GM21447 (cell line): ENCODE data around the gene SMYD3.

Experiments
- ATAC-seq: cut with Tn5 transposase; IDR thresholded peaks from one replicate; pipeline ENCODE4 v1.9.1; 2021; ENCODE audit not compliant: unreplicated experiment

The SMYD3 gene

GRCh38 chr1:246506674-246507481 lies at the start of gene SMYD3:
Gene SMYD3, minus strand, starts transcription at chr1:246507279.
- ATAC-seq, result peak; percentile 87

- no peak for ATAC-seq
Observed at GRCh38 chr1:246554201-246554600, 47.1 kb upstream of the SMYD3 start.

GRCh38 chr1:246552110-246552509 lies 45.0 kb upstream of the SMYD3 start:
- no peak for ATAC-seq

DNA sequence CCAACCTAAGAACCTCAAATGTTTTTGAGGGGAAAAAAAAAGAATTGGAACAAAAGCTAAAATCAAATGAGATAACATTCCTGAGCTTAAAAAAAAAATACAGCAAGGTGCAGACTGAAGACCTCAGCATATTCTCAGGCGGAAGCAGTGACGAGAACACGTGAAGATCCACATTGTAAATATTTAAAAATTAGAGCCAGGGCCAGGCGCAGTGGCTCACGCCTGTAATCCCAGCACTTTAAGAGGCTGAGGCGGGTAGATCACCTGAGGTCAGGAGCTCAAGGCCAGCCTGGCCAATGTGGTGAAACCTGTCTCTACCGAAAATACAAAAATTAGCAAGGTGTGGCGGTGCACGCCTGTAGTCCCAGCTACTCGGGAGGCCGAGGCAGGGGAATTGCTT lies 43.3 kb upstream of the SMYD3 start:
- no peak for ATAC-seq

- no peak for ATAC-seq
Observed at GRCh38 chr1:246549665-246550064, 42.6 kb upstream of the SMYD3 start.

- no peak for ATAC-seq
Observed at GRCh38 chr1:246544001-246544400, 36.9 kb upstream of the SMYD3 start.

DNA sequence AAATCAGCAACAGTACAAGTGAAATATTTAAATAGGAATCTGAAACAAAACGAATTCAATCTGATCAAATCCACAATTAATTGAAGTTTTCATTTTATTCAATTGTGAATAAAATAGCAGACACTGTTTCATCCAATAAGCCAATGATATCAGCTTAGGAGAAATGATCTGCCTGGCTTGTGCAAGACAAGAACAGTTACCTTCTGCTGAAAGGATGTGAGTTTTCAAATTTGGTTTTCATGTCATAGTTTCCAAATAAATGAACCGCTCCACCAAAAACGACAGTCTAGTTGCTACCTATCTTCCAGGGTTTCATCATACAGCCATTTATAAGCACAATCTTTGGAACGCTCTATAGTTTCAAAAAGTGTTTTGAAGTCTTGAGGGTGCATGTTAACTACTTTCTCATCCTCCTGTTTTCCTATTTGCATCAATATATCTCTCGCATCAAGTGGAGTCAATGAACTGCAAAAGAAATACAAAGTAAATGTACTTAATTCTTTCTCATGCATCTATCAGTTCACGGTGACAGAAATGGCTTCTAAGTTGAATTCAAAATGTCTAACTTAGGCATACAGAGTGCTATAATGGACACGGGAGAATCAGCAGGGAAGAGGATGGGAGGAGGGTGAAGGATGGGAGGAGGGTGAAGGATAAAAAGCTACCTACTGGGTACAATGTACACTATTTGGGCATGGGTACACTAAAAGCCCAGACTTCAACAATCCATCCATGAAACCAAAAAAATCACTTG lies 33.8 kb upstream of the SMYD3 start:
- no peak for ATAC-seq

- ATAC-seq, result no peak
Observed at GRCh38 chr1:246537887-246538286, 30.8 kb upstream of the SMYD3 start.

- ATAC-seq, result no peak
Observed at GRCh38 chr1:246537441-246537840, 30.4 kb upstream of the SMYD3 start.

DNA sequence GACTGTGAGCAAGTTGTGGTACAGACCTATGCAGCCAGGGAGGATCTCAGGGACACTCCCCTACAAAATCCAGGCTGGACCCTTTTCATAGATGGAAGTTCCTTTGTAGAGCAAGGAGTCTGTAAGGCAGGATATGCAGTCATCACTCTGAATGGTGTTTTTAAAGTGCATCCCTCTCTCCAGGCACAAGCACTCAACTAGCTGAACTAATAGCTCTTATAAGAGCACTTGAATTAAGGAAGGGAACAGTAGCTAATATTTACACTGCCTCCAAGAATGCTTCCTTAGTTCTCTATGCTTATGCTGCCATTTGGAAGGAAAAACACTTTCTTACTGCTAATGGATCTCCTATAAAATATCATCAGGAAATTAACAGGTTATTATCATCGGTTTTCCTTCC lies 27.0 kb upstream of the SMYD3 start:
- ATAC-seq, result no peak

GRCh38 chr1:246533371-246533905 lies 26.4 kb upstream of the SMYD3 start:
- ATAC-seq, result no peak

DNA sequence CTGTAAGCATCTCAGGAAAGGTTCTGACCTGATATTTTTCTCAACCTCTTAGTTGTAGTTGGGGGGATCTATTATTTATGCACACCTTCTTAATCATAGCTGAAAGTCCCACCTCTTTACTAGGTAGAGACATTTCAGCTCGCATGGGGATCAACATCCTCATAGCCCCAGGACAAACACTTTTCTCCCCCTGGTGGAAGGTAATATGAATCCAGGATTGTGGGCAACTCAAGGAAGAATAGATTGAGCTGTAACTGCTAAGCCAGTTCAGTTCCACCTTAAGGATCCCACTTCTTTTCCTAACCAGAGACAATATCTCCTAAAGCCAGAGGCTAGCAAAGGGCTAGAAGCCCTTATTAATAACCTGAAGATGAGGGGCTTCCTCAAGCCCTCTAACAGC lies 25.4 kb upstream of the SMYD3 start:
- ATAC-seq, result no peak

GRCh38 chr1:246530482-246530881 lies 23.4 kb upstream of the SMYD3 start:
- ATAC-seq, result no peak

GRCh38 chr1:246528933-246529731 lies 22.1 kb upstream of the SMYD3 start:
- no peak for ATAC-seq

GRCh38 chr1:246527402-246528088 lies 20.5 kb upstream of the SMYD3 start:
- ATAC-seq, result peak; percentile 76

- no peak for ATAC-seq
Observed at GRCh38 chr1:246526915-246527314, 19.8 kb upstream of the SMYD3 start.

DNA sequence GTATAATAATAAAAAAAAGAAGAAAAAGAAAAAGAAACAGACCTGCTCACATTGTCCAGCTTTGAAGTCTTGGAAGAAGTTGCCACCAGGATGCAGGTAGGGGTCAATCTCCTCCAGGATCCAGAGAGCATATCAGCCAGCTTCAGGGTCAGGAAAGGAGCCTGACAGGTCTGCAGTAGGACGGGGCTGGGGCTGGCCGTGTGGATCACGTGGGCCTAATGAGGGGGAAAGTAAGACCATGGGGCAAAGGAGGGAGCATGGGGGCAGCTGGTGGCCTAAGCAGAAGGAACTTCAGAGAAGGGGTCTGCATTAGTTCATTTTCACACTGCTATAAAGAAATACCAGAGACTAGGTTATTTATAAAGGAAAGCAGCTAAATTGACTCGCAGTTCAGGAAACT lies 19.3 kb upstream of the SMYD3 start:
- no peak for ATAC-seq

DNA sequence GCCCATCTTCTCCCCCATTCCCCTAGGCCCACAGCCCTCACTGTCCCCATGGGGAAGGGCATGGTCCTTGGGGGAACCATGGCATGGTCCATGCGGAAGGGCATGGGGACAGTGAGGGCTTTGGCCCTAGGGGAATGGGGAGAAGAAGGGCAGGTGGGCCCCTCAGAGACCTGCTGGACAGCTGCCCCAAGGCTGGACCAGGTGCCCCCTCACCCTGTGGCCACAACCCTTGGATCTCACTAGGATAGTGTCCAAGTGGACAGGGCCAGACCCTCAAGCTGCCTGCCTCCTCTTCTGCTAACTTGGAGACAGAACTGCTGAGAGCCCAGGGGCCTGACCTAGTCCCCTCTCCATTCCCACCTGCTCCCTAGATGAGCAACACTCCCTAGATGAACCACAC lies 12.4 kb upstream of the SMYD3 start:
- ATAC-seq, result no peak

- no peak for ATAC-seq
Observed at GRCh38 chr1:246518456-246519205, 11.6 kb upstream of the SMYD3 start.

DNA sequence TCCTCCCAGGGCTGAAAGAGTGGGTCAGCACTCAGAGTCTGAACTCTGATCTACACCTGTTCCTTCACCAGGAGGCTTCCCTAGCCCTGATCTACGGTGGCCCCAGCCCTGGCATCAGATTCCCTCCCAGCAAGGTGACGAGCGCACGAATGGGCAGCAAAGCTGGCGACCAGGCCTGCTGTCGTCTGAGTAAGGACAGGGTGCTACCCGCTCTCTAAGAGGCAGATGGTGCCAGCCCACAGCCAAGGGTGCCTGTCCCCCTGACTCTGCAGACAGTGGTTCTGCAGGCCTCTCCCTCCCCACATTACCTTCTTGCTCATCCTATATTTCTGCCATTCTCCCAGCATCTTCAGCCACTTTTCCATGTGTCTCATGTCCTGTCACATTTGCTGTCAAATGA lies 10.3 kb upstream of the SMYD3 start:
- no peak for ATAC-seq
